ENCODE results near the gene IKZF4.
"Not testable (repeated sequence)": the region's sequence is repeated elsewhere in the genome, so short reads cannot be mapped to it uniquely, and the experiment has no call there.

DNA sequence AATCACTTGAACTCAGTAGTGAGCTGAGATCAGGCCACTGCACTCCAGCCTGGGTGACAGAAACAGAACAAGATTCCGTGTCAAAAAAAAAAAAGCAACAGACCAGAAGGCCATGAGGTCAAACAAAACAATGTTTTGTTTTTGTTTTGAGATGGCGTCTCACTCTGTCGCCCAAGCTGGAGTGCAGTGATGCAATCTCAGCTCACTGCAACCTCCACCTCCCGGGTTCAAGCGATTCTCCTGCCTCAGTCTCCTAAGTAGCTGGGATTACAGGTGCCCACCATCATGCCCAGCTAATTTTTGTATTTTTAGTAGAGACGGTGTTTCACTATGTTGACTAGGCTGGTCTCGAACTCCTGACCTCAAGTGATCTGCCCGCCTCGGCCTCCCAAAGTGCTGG lies 57.1 kb downstream of the IKZF4 start:
- TF ChIP-seq, protein P1, sequence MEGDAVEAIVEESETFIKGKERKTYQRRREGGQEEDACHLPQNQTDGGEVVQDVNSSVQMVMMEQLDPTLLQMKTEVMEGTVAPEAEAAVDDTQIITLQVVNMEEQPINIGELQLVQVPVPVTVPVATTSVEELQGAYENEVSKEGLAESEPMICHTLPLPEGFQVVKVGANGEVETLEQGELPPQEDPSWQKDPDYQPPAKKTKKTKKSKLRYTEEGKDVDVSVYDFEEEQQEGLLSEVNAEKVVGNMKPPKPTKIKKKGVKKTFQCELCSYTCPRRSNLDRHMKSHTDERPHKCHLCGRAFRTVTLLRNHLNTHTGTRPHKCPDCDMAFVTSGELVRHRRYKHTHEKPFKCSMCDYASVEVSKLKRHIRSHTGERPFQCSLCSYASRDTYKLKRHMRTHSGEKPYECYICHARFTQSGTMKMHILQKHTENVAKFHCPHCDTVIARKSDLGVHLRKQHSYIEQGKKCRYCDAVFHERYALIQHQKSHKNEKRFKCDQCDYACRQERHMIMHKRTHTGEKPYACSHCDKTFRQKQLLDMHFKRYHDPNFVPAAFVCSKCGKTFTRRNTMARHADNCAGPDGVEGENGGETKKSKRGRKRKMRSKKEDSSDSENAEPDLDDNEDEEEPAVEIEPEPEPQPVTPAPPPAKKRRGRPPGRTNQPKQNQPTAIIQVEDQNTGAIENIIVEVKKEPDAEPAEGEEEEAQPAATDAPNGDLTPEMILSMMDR (IDR thresholded peaks at IDR 0.05): not testable (repeated sequence)
- TF ChIP-seq EP300 (IDR thresholded peaks at IDR 0.05; ENCODE audit: low read depth); POLR2AphosphoS5 (IDR thresholded peaks at IDR 0.05); POLR2A (IDR thresholded peaks at IDR 0.05): not testable (repeated sequence)

Measured in transverse colon (tissue), 4 donors.